ENCODE results near the gene ACOX1.

- TF ChIP-seq CTCF (conservative IDR thresholded peaks at IDR 0.05; ENCODE audit: low read length) (no peak), EZH2phosphoT487 (IDR thresholded peaks at IDR 0.05; ENCODE audit: borderline replicate concordance) (no peak)
These were observed 47.9 kb downstream of the ACOX1 start for GRCh38 chr17:75931062-75931461.
